Ascending aorta (tissue), 2 donors: ENCODE results near the gene AKAP13. TPM values are rescaled to one million over a fixed set of nuclear protein-coding genes. Genes with fewer than 3 reads are reported as not detected.
A peak's percentile ranks its signal among the peaks of the same experiment; 100 is the strongest.

ENCODE experiments used
- DNase-seq, 2 donors: peaks; one replicate each; pipeline ENCODE4 v3.0.0-alpha.2; 2019; ENCODE audit warnings: low spot score in 2 of 2
- H3K27ac ChIP-seq, 2 donors: fragments of 200-600 bp; sonication (generic); one replicate each; pipeline ENCODE4 v1.5.1; 2016 to 2017; ENCODE audit warnings: mild to moderate bottlenecking in 1 of 2
- H3K27me3 ChIP-seq: fragments of 200-600 bp; sonication (generic); one replicate; pipeline ENCODE4 v1.5.1; 2017
- H3K36me3 ChIP-seq, 2 donors: fragments of 200-600 bp; sonication (generic); one replicate each; pipeline ENCODE4 v1.5.1; 2016
- H3K4me1 ChIP-seq, 2 donors: fragments of 200-600 bp; sonication (generic); one replicate each; pipeline ENCODE4 v1.5.1; 2016 to 2017; ENCODE audit warnings: mild to moderate bottlenecking in 1 of 2
- H3K4me3 ChIP-seq, 2 donors: fragments of 200-600 bp; sonication (generic); one replicate each; pipeline ENCODE4 v1.5.1; 2016 to 2017; ENCODE audit warnings: mild to moderate bottlenecking in 1 of 2
- H3K9me3 ChIP-seq, 2 donors: fragments of 200-600 bp; sonication (generic); one replicate each; pipeline ENCODE4 v1.5.1; 2016
- CTCF ChIP-seq, 3 experiments: fragments of 200-600 bp in 2 of 3; fragments of 450-650 bp in 1 of 3; sonication (generic) in 2 of 3; IDR thresholded peaks; one replicate each; pipeline ENCODE4 v1.5.1; 2016 to 2019; ENCODE audit warnings: antibody characterized with exemption in 3 of 3, mild to moderate bottlenecking in 1 of 3, moderate library complexity in 1 of 3
- intact Hi-C: fragments of 100-400 bp; cut with DNase I; formaldehyde crosslinking; loops from one replicate; pipeline ENCODE4 v1.15.1; 2023
- total RNA-seq: library from RNA; depleted of rRNA; stranded (reverse); fragments of >200 nt; gene quantifications from one replicate; pipeline ENCODE4 v1.1.0, GENCODE V29; 2016

Gene AKAP13
- total RNA-seq, 1 donor from 2014 or later = 74.3 TPM

GRCh38 chr15:85753261-85753660 lies 372.9 kb downstream of the AKAP13 start:
- H3K4me3 ChIP-seq = no peak overlapping the region
- H3K27ac ChIP-seq = no peak overlapping the region
- intact Hi-C loops = no loop called here
- no peak for TF ChIP-seq CTCF (IDR thresholded peaks at IDR 0.05)
- DNase-seq = peak in 1 of 2 donors; percentile 30
- H3K9me3 ChIP-seq = no peaks in the 10 kb centered on the region
- peaks cover 6 to 27% of the 10 kb centered on the region in 2 donors for H3K4me1 ChIP-seq
- H3K27me3 ChIP-seq = no peaks in the 10 kb centered on the region
- peaks cover 5 to 10% of the 10 kb centered on the region in 2 donors for H3K36me3 ChIP-seq

GRCh38 chr15:85753791-85754452 lies 373.5 kb downstream of the AKAP13 start:
- intact Hi-C loops = no loop called here
- peaks cover 6 to 24% of the 10 kb centered on the region in 2 donors for H3K4me1 ChIP-seq
- TF ChIP-seq CTCF (IDR thresholded peaks at IDR 0.05) = no peak
- H3K27me3 ChIP-seq = no peaks in the 10 kb centered on the region
- peaks cover 0 to 3% of the 10 kb centered on the region in 2 donors for H3K36me3 ChIP-seq
- peak in 1 of 2 donors; percentile 50 for DNase-seq
- H3K4me3 ChIP-seq = no peak overlapping the region
- H3K27ac ChIP-seq = no peak overlapping the region
- H3K9me3 ChIP-seq = no peaks in the 10 kb centered on the region

GRCh38 chr15:85754989-85755388 lies 374.6 kb downstream of the AKAP13 start:
- no peak overlapping the region for H3K27ac ChIP-seq
- H3K27me3 ChIP-seq = no peaks in the 10 kb centered on the region
- TF ChIP-seq CTCF (IDR thresholded peaks at IDR 0.05) = no peak
- intact Hi-C loops = no loop called here
- no peak overlapping the region for H3K4me3 ChIP-seq
- no peaks in the 10 kb centered on the region for H3K9me3 ChIP-seq
- peak in 1 of 2 donors; percentile 61 for DNase-seq
- H3K36me3 ChIP-seq = peaks cover 0 to under 1% of the 10 kb centered on the region in 2 donors
- H3K4me1 ChIP-seq = peaks cover 4 to 15% of the 10 kb centered on the region in 2 donors

GRCh38 chr15:85755471-85755870 lies 375.1 kb downstream of the AKAP13 start:
- Histone ChIP-seq H3K36me3 (peaks cover 0 to 5% of the 10 kb centered on the region in 2 donors), H3K4me3 (no peak overlapping the region), H3K27me3 (no peaks in the 10 kb centered on the region), H3K9me3 (no peaks in the 10 kb centered on the region), H3K4me1 (peaks cover 3 to 10% of the 10 kb centered on the region in 2 donors), H3K27ac (no peak overlapping the region)
- intact Hi-C loops = no loop called here
- TF ChIP-seq CTCF (IDR thresholded peaks at IDR 0.05) = no peak
- peak in 1 of 2 donors; percentile 45 for DNase-seq

- H3K4me1 ChIP-seq = peaks cover 0 to 6% of the 10 kb centered on the region in 2 donors
- intact Hi-C loops = no loop called here
- H3K27me3 ChIP-seq = no peaks in the 10 kb centered on the region
- H3K36me3 ChIP-seq = peaks cover 0 to 7% of the 10 kb centered on the region in 2 donors
- peak in 1 of 2 donors; percentile 22 for DNase-seq
- no peaks in the 10 kb centered on the region for H3K9me3 ChIP-seq
- no peak overlapping the region for H3K27ac ChIP-seq
- no peak overlapping the region for H3K4me3 ChIP-seq
- no peak for TF ChIP-seq CTCF (IDR thresholded peaks at IDR 0.05)
Measured at GRCh38 chr15:85755942-85756341, 375.5 kb downstream of the AKAP13 start.
